RWPE1 (cell line): ENCODE measurements around the gene ASAP2.

Source experiments
- CTCF ChIA-PET: fragments of 350-600 bp; sonication (Branson Sonifier 250); formaldehyde crosslinking; extraction: SDS; loops from one replicate; lab custom pipeline; 2021; lab: Yijun Ruan, JAX
- POLR2A ChIA-PET: fragments of 400-600 bp; formaldehyde crosslinking; extraction: SDS; loops from one replicate; lab custom pipeline; 2020; ENCODE audit warnings: antibody characterized with exemption; ENCODE audit not compliant: low non-redundant PET; lab: Yijun Ruan, JAX
- DNase-seq: peaks from one replicate; pipeline ENCODE4 v3.0.0; 2012; ENCODE audit warnings: low spot score
- H3K27ac ChIP-seq: fragments of 450-650 bp; 2 replicates; pipeline ENCODE4 v1.5.1; 2017
- CTCF ChIP-seq: fragments of 450-650 bp; conservative IDR thresholded peaks from 2 replicates; pipeline ENCODE4 v1.5.1; 2017; ENCODE audit warnings: low read depth, mild to moderate bottlenecking

ASAP2 gene

GRCh38 chr2:9201185-9201891 is 5.3 kb upstream of the ASAP2 start:
- no peak overlapping the region for H3K27ac ChIP-seq
- no peak for TF ChIP-seq CTCF
- POLR2A ChIA-PET = no interaction called here
- DNase-seq = peak; percentile 36
- CTCF ChIA-PET = interaction anchor here (0.7 kb wide), 2 partner anchors 54 to 133 kb away, joined by 3 read pairs; no protein-coding TSS in a partner anchor

- ChIA-PET CTCF (interaction anchor here (0.6 kb wide), 1 partner anchor 285 kb away, joined by 6 read pairs; no protein-coding TSS in a partner anchor), POLR2A (interaction anchor here (0.6 kb wide), 1 partner anchor 24 kb away, joined by 3 read pairs; no protein-coding TSS in a partner anchor)
- no peak for TF ChIP-seq CTCF
- no peak overlapping the region for H3K27ac ChIP-seq
- no peak for DNase-seq
Measured at GRCh38 chr2:9203006-9203405, 3.6 kb upstream of the ASAP2 start.

- DNase-seq = no peak
- CTCF ChIA-PET = interaction anchor here (0.6 kb wide), 1 partner anchor 284 kb away, joined by 6 read pairs; no protein-coding TSS in a partner anchor
- H3K27ac ChIP-seq = no peak overlapping the region
- TF ChIP-seq CTCF = no peak
- POLR2A ChIA-PET = no interaction called here
Measured at GRCh38 chr2:9203876-9204275, 2.7 kb upstream of the ASAP2 start.

- POLR2A ChIA-PET = no interaction called here
Measured at GRCh38 chr2:9204939-9205338, 1.7 kb upstream of the ASAP2 start.

GRCh38 chr2:9205486-9205885 is 1.1 kb upstream of the ASAP2 start:
- TF ChIP-seq CTCF = no peak
- ChIA-PET POLR2A (interaction anchor here (0.6 kb wide), 1 partner anchor 30 kb away, joined by 3 read pairs; no protein-coding TSS in a partner anchor), CTCF (interaction anchor here (0.6 to 1.6 kb wide), 4 partner anchors 57 to 128 kb away, joined by 3 to 7 read pairs (median 4); no protein-coding TSS in a partner anchor)
- DNase-seq = no peak
- H3K27ac ChIP-seq = peak overlapping the region; percentile 89

More at GRCh38 chr2:9204939-9205338, 1.7 kb upstream of the ASAP2 start:
- no peak for DNase-seq
- no peak for TF ChIP-seq CTCF
- H3K27ac ChIP-seq = no peak overlapping the region
- CTCF ChIA-PET = interaction anchor here (1.3 to 1.6 kb wide), 2 partner anchors 62 to 129 kb away, joined by 4 to 7 read pairs; no protein-coding TSS in a partner anchor

GRCh38 chr2:9206991-9207640 is 504 bp downstream of the ASAP2 start:
- TF ChIP-seq CTCF = no peak
- ChIA-PET CTCF (interaction anchor here (1.8 to 2.1 kb wide), 2 partner anchors 64 to 93 kb away, joined by 6 to 8 read pairs; no protein-coding TSS in a partner anchor), POLR2A (no interaction called here)
- DNase-seq = peak; percentile 34
- H3K27ac ChIP-seq = peak overlapping the region; percentile 89
